Measurements from ENCODE around the gene PALM3.

The PALM3 gene, protein sequence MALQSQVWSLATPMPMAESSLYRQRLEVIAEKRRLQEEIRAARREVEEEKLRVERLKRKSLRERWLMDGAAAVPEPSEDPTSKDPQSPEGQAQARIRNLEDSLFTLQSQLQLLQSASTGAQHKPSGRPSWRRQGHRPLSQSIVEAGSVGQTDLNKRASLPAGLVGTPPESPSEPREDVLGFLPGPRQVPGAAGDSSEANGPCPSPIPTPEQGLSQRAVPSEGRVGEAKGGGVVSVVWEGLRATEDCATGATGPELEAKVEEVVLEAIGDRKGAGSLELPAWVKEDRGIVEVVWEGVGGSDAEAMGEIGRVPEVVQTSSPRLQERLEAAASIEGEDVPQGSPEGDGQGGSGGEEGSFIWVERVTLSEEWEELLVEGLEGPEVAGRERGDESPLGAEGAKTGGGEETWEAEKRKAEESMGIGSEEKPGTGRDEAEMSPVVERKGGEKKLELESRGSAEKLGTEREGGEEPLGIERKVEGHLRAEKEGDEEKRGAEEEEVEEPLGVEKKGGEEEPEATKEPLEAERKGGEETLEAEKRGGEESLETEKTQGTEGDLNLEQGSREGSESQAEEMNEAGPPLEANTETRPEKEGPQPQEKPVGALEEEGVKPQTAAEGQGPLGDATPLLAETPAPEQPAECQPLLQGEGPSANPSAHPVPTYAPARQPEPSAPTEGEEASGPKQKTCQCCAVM

DNA sequence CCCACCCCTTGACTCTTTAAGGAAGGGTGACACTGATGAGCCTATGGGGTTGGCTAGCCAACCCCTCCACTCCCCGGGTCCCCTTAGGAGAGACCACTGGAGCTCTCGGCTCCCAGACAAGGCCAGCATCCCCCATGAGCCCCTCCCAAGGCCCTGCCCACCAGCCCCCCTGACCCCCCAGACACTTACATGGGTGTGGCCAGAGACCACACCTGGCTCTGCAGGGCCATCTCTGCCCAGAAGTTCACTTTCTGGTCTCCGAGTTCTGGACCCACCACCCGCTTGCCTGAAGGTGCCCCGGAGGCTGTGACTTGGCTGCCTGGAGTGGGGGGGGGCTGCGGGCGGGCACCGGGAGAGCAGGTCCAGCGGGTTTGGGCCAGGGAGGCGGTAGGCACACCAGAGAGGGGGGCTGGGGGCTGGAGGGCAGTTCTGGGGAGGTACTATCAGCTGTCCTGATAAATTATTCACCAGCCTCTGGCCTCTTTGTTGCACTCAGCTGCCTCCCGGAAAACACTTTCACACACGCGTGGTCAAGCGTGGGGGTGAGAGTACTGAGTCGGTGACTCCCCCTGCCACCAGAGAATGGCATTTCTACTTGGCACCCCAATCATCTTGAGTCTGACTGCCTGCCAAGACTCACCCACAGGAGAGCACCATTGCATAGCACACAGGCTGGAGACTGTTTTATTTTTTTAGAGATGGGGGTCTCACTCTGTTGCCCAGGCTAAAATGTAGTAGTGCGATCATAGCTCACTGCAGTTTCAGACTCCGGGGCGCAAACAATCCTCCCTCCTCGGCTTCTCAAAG lies at the start of gene PALM3:
TSS of gene PALM3 (minus strand) at position 326 of the 807 bp plus-strand sequence. CDS start at position 230, 96 bp downstream.
- H3K4me3 ChIP-seq (ENCODE audit: insufficient read length, low read depth), result no peak within 1 kb of the TSS
- H3K9ac ChIP-seq (ENCODE audit: insufficient read length, low read depth), result no peak within 1 kb of the TSS
- H3K36me3 ChIP-seq (ENCODE audit: insufficient read depth, insufficient read length, low read length), result no peaks in the 10 kb centered on the region
- no peak for TF ChIP-seq ZNF274 (IDR thresholded peaks at IDR 0.05; ENCODE audit: low read depth, low read length)
- TF ChIP-seq YY1 (IDR thresholded peaks at IDR 0.05; ENCODE audit: insufficient read depth, insufficient read length), result no peak
- TF ChIP-seq SUZ12 (IDR thresholded peaks at IDR 0.05; ENCODE audit: extremely low read depth, insufficient read depth, insufficient read length), result no peak
- DNase-seq (ENCODE audit: low read depth, low spot score), result no peak
- peaks cover 16% of the 10 kb centered on the region for H3K4me1 ChIP-seq (ENCODE audit: insufficient read depth, insufficient read length)
- H3K9me3 ChIP-seq (ENCODE audit: insufficient read depth, low read length), result no peaks in the 10 kb centered on the region
- peaks cover 5% of the 10 kb centered on the region for H3K27me3 ChIP-seq (ENCODE audit: insufficient read depth, insufficient read length)

DNA sequence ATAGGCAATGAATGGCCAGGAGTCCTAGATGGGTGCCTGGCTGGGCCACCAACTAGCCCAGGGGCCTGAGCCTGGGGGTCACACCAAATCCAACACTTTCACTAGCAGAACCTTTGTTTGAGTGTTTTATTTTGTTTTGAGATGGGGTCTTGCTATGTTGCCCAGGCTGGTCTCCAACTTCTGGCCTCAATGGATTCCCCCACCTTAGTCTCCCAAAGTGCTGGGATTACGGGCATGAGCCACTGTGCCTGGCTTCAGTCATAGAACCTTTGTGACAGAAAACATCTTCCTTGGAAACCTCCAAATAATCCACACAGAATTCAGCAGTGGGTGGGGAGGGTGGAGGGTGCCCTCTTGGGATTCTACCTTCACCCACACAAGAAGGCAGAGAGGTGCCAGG lies 49.6 kb upstream of the PALM3 start:
- peaks cover 24% of the 10 kb centered on the region for H3K4me1 ChIP-seq (ENCODE audit: insufficient read depth, insufficient read length)
- H3K36me3 ChIP-seq (ENCODE audit: insufficient read depth, insufficient read length, low read length), result peaks cover 6% of the 10 kb centered on the region
- no peak overlapping the region for H3K4me3 ChIP-seq (ENCODE audit: insufficient read length, low read depth)
- H3K27me3 ChIP-seq (ENCODE audit: insufficient read depth, insufficient read length), result no peaks in the 10 kb centered on the region
- DNase-seq (ENCODE audit: low read depth, low spot score), result no peak
- no peaks in the 10 kb centered on the region for H3K9me3 ChIP-seq (ENCODE audit: insufficient read depth, low read length)
- no peak for TF ChIP-seq ZNF274 (IDR thresholded peaks at IDR 0.05; ENCODE audit: low read depth, low read length)
- TF ChIP-seq SUZ12 (IDR thresholded peaks at IDR 0.05; ENCODE audit: extremely low read depth, insufficient read depth, insufficient read length), result no peak
- no peak for TF ChIP-seq YY1 (IDR thresholded peaks at IDR 0.05; ENCODE audit: insufficient read depth, insufficient read length)
- H3K9ac ChIP-seq (ENCODE audit: insufficient read length, low read depth), result no peak overlapping the region

DNA sequence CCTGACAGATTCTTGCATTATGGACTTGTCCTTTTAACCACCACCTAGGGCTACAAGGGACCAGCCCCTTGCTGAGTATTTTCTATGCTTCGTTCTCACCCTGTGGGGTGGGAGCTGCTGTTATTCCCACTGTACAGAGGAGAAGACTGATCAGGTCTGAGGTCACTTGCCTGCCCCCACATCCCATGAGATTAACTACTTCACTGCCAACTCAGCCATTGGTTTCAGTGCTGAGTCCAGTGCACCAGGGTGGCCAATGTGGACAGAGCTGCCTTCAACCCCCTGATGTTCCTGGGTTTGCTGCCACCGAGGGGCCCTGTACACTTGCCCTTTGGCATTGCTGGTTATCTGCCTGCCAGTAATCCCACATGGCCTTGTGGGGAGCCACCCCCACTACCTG lies 48.8 kb upstream of the PALM3 start:
- H3K9me3 ChIP-seq (ENCODE audit: insufficient read depth, low read length), result no peaks in the 10 kb centered on the region
- no peak overlapping the region for H3K4me3 ChIP-seq (ENCODE audit: insufficient read length, low read depth)
- H3K27me3 ChIP-seq (ENCODE audit: insufficient read depth, insufficient read length), result no peaks in the 10 kb centered on the region
- no peak for TF ChIP-seq ZNF274 (IDR thresholded peaks at IDR 0.05; ENCODE audit: low read depth, low read length)
- TF ChIP-seq SUZ12 (IDR thresholded peaks at IDR 0.05; ENCODE audit: extremely low read depth, insufficient read depth, insufficient read length), result no peak
- TF ChIP-seq YY1 (IDR thresholded peaks at IDR 0.05; ENCODE audit: insufficient read depth, insufficient read length), result no peak
- peaks cover 21% of the 10 kb centered on the region for H3K4me1 ChIP-seq (ENCODE audit: insufficient read depth, insufficient read length)
- no peak for DNase-seq (ENCODE audit: low read depth, low spot score)
- no peak overlapping the region for H3K9ac ChIP-seq (ENCODE audit: insufficient read length, low read depth)
- H3K36me3 ChIP-seq (ENCODE audit: insufficient read depth, insufficient read length, low read length), result peaks cover 13% of the 10 kb centered on the region

DNA sequence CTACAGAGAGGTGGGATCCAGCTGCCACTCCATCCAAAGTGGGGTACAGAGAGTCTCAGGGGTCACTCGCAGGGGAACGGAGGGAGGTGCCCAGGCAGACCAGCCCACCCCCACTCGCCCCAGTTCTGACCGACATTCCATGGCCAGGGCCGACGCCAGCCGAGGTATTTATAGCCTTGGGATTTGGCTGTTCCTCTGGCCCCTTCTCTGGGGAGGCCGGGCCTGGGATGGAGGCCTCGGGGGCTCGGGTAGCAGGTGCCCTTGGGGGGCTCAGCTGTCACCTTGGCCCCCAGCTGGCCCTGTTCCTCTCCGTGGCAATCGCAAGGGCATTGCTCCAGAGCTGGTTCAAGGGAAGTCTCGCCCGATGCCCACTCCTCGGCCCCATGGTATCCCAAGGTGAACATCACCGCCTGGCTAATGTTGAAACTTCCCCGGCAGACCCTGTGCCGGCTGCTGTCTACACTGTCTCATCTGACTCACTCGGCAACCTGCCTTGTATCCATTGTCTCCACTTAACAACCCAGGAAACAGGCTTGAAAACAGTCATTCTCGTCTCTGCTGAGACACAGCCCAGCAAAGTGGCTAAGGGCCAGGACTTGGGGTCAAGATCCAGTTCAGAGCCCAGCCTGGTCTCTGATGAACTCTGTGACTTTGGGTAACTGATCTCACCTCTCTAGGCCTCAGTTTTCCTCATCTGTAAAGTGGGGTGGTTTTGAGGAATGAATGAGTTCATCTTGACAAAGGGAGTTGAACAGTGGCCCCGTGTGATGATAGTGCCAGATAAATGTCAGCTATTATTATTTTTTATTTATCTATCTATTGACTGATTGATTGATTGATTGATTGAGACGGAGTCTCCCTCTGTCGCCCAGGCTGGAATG lies 45.9 kb upstream of the PALM3 start:
- Histone ChIP-seq H3K4me3 (ENCODE audit: insufficient read length, low read depth) (no peak overlapping the region), H3K9me3 (ENCODE audit: insufficient read depth, low read length) (no peaks in the 10 kb centered on the region), H3K36me3 (ENCODE audit: insufficient read depth, insufficient read length, low read length) (peaks cover 22% of the 10 kb centered on the region), H3K27me3 (ENCODE audit: insufficient read depth, insufficient read length) (no peaks in the 10 kb centered on the region), H3K9ac (ENCODE audit: insufficient read length, low read depth) (no peak overlapping the region), H3K4me1 (ENCODE audit: insufficient read depth, insufficient read length) (peaks cover 13% of the 10 kb centered on the region)
- no peak for DNase-seq (ENCODE audit: low read depth, low spot score)
- TF ChIP-seq SUZ12 (IDR thresholded peaks at IDR 0.05; ENCODE audit: extremely low read depth, insufficient read depth, insufficient read length) (no peak), ZNF274 (IDR thresholded peaks at IDR 0.05; ENCODE audit: low read depth, low read length) (no peak)

DNA sequence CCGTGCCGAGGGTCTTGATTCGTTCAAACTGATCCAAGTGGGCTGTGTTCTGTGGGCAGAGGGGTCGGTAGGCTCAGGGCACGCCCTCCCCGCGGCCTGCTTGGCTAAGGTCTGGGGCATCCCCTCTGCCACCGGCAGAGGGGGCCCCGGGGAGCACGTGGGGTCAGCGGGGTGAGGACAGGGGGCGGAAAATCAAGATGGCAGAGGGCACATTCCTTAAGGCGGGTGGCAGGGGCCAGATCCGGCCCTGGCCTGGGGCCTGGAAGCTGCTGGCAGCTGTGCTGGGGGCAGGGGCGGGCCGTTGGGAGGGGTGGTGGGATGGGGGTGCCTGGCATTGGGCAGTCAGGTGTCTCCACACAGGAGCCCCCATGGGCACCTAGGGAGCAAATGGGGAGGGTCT lies 45.0 kb upstream of the PALM3 start:
- Histone ChIP-seq H3K9ac (ENCODE audit: insufficient read length, low read depth) (no peak overlapping the region), H3K27me3 (ENCODE audit: insufficient read depth, insufficient read length) (no peaks in the 10 kb centered on the region), H3K4me3 (ENCODE audit: insufficient read length, low read depth) (no peak overlapping the region), H3K36me3 (ENCODE audit: insufficient read depth, insufficient read length, low read length) (peaks cover 32% of the 10 kb centered on the region), H3K9me3 (ENCODE audit: insufficient read depth, low read length) (no peaks in the 10 kb centered on the region), H3K4me1 (ENCODE audit: insufficient read depth, insufficient read length) (peaks cover 6% of the 10 kb centered on the region)
- no peak for TF ChIP-seq SUZ12 (IDR thresholded peaks at IDR 0.05; ENCODE audit: extremely low read depth, insufficient read depth, insufficient read length)
- no peak for TF ChIP-seq YY1 (IDR thresholded peaks at IDR 0.05; ENCODE audit: insufficient read depth, insufficient read length)
- no peak for TF ChIP-seq ZNF274 (IDR thresholded peaks at IDR 0.05; ENCODE audit: low read depth, low read length)
- DNase-seq (ENCODE audit: low read depth, low spot score), result no peak

DNA sequence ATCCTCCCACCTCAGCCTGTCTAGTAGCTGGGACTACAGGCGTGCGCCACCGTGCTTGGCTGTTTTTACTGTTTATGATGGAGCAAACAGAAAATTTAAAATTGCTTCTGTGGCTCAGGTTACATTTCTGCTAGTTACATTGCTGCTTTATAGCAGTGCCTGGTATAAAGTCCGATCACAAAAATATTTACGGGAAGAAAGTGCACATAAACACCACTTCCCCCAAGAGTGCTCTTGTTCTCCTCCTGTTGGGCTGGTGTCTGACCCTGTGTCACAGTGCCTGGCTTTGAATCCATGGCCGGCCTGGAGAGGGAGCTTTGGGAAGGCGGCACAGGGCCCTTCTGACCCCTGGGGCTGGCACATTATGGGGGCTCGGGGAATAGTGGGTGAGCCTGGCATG lies 43.8 kb upstream of the PALM3 start:
- H3K9me3 ChIP-seq (ENCODE audit: insufficient read depth, low read length), result no peaks in the 10 kb centered on the region
- H3K4me1 ChIP-seq (ENCODE audit: insufficient read depth, insufficient read length), result peaks cover 4% of the 10 kb centered on the region
- H3K9ac ChIP-seq (ENCODE audit: insufficient read length, low read depth), result no peak overlapping the region
- H3K36me3 ChIP-seq (ENCODE audit: insufficient read depth, insufficient read length, low read length), result peaks cover 36% of the 10 kb centered on the region
- DNase-seq (ENCODE audit: low read depth, low spot score), result no peak
- no peak overlapping the region for H3K4me3 ChIP-seq (ENCODE audit: insufficient read length, low read depth)
- no peaks in the 10 kb centered on the region for H3K27me3 ChIP-seq (ENCODE audit: insufficient read depth, insufficient read length)
- TF ChIP-seq SUZ12 (IDR thresholded peaks at IDR 0.05; ENCODE audit: extremely low read depth, insufficient read depth, insufficient read length) (no peak), ZNF274 (IDR thresholded peaks at IDR 0.05; ENCODE audit: low read depth, low read length) (no peak), YY1 (IDR thresholded peaks at IDR 0.05; ENCODE audit: insufficient read depth, insufficient read length) (no peak)

Measured in NT2/D1 (cell line).